Hepatic stellate cell (primary cell): ENCODE measurements around the gene L2HGDH.
"Not testable (repeated sequence)": the region's sequence is repeated elsewhere in the genome, so short reads cannot be mapped to it uniquely, and the experiment has no call there.

ENCODE experiments used
- DNase-seq: peaks from one replicate; pipeline ENCODE4 v3.0.0; 2011; ENCODE audit warnings: low spot score

L2HGDH gene

DNA sequence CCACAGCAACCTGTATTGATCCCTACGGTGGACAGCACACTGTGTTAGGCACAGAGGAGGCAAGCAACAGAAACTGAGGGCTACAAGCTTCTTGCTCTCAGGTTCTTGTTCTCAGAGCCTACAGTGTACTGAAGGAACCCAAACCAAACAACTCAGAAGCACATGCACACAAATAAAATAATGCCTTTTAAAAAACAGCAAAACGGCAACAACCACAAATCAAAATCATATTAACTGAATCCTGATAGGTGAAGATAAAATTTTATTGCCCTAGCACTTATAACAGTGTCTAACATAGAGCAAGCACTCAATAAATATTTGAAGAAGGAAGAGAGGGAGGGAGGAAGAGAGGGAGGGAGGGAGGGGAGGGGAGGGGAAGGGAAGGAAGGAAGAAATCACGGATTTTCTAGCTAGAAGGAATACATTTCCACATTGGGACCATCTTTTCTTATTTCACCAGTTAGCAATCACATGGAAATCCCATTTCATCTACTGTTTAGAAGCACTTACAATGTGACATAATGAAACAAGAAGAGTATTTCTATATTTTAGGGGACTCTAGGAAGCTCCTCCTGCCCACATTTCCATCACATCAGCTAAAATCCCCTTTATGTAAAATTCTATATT lies 27.3 kb upstream of the L2HGDH start:
- DNase-seq = no peak

DNA sequence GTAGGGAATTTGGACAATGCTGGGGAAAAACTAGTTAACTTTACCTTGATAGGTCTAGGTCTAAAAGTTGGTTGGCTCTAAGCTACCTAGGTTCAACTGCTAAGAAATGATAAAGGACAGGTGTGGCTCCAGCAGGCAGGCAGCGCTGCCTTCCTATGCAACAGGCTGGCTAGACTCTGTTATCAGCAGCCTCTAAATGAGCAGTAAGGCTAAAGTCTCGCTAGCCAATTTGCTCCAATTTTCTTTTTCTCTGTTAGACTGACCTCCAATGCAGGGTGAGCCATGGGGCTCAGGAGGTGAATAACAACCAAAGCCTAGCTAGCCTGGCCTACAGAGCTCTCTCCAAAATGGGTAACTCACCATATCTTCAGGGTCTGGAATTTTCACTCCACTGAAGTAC lies 26.6 kb upstream of the L2HGDH start:
- no peak for DNase-seq

DNA sequence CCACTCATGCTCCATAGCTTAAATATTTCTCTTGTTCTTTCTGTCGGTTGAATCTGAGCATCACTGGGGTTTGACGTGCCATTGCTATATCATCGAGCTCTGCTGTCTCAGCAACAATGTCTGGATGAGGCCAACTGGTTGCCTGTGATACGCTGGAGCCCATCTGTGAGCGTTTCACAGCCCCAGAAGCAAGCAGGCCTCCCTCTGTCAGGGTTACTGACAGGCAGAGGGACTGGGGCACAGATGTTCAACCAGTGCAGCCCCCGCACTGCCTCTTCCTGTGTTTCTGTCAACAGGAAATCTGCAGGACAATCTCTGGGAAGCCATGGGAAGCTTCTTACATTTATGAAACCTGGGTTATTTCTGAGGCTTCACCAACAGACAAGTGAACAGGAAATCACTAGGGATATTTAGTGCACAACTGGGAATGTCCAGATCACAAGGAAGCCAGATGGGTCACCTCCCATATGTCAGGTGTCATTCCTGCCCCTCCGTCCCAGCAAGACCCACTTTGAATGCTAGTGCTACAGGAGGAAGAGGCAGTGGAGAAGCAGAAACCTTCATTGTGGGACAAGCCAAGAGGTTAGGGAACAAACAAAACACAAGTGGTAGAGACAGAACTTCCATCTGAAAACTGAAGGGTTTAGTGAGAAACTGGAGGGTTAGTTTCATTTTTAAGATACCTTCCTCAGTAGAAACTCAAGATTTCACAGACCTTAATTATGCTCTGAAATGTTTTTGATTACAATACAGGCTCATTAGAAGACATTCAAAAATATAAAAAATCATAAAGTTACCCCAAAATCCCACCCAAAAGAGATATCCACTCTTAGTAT lies 24.2 kb upstream of the L2HGDH start:
- no peak for DNase-seq

DNA sequence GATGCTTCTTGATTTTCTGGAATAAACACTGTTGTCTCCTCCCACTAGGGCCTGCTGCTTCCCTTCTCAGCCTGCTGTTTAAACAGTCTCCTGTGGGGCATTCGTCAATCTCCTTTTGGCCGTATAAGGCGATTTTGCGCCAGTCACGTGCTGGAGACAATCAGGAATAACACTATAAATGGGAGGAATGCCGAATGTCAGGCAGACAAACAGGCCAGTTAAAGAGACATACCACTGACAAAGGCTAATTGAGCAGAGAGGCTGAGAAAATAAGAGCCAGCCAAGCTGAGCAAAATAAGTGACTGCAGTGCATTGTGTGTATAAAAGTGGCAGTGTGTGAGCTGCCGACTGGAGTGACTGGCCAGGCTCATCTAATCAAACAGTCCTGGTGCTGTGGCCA lies 23.4 kb upstream of the L2HGDH start:
- DNase-seq = peak; percentile 42

DNA sequence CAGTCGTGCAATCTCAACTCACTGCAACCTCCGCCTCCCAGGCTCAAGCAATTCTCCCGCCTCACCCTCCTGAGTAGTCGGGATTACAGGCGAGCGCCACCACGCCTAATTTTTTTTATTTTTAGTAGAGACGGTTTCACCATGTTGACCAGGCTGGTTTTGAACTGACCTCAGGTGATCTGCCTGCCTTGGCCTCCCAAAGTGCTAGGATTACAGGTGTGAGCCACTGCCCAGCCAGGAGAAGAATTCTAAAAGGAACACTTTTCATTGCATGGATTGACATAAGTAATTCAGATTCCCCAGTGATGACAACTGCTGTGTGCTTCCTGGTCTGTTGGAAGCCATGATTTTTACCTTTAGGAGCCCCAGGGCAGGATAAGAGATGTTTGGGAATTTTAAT lies 22.2 kb upstream of the L2HGDH start:
- no peak for DNase-seq

DNA sequence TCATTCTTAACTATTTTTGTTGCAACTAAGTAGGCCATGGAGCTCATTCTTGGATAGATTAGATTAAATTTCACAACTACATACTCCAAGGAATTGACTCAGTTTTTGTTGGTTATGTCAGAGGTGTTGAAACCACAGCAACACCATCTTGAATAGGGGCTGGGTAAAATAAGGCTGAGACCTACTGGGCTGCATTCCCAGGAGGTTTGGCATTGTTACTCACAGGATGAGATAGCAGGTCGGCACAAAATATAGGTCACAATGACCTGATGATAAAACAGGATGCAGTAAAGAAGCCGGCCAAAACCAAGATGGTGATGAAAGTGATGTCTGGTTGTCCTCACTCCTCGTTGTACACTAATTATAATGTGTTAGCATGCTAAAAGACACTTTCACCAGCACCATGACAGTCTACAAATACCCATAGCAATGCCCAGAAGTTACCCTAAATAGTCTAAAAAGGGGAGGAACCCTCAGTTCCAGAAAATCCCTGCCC lies 21.0 kb upstream of the L2HGDH start:
- DNase-seq = no peak

DNA sequence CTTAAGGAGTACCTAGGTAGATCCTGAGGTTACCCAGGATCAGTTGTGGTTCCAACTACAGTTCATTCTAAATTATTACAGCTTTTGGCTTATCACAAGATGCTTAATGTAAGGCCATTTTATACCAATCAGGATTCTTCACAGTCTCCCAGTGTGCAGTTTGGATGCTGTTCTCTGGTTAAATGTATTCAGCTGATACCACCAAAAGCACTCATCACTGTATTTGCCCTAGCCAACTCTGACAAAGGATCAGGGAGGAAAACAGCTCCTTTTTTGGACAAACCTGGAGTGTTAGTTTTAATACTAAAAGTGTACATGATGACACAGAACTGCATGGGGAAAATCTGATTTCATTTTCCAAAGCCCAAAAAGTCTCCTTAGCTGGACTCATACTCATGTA lies 19.6 kb upstream of the L2HGDH start:
- DNase-seq = no peak

DNA sequence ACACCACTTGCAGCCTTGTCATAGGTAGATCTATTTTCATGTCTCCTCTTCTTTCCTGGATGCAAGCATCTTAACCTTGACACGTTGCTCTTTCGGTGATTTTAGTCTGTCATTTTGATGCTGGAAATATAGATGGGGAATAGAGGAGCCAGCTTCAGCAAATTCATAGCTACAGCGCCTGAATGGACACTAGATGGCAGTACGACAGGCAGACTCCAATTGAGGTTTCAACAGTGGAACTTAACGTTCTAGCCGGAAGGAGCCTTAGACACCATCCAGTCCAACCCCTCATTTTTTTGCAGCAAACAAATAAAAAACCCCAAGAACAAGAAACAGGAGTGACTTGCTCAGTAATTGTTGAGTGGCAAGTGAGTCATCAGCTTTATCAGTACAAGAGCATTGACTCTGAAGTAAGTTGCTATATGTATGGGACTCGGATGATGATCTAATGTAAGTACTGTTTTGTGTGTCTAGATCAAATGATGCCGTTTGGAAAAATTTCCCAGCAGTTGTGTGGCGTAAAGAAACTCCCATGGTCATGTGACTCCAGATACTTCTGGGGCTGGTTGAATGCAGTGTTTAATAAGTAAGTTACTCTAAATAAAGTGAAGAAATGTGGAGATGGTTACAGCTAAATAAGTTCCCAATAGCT lies 9.1 kb upstream of the L2HGDH start:
- DNase-seq = peak; percentile 74

DNA sequence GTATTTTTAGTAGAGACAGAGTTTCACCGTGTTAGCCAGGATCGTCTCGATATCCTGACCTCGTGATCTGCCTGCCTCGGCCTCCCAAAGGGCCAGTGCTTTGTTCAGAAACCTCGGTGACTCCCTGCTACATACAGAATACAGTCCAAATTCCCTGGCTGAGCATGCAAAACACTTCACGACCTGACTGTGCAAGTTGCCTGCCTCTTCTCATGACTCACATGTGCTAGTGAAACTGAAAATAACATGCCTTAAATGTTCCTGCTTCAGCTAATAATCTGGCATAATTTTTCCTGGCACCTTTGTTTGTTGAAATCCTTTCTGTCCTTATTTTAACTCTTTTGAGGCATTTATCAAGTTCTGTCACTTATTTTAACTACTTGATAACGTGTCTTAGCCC lies 8.3 kb upstream of the L2HGDH start:
- peak; percentile 41 for DNase-seq

DNA sequence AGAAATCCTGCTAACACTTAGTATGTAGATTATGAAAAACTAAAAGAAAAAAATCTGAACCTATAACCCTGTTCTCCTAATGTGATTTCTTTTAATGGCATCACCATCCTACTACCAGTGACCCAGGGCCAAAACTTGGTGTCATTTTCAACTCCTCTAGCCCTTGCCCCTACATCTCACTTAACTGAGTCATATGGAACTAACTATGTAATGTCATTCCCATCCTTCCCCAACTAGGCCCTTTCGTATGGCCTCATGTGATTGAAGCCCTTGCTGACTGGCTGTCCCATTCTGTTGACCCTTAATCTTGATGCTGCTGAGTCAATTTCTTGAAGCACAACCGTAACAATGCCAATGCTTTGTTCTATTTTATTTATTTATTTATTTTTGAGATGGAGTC lies 7.7 kb upstream of the L2HGDH start:
- DNase-seq = no peak

DNA sequence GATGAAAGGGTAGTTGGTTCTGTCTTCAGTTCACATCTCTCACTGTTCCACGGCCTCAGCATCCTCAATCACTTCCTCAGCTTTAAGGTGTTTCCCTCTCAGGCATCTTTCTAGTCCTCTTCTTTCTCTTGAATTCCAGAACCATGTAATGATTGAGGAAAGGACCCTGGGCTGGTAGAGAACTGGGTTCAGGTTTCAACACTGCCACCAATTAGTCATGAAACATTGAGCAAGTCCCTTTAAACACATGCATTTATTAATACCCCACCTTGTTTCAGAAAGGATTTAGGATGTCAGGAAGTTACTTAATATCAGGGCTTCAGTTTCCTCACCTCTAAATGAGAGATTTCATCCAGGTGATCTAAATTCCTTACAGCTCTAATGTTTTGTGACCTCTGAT lies 7.3 kb upstream of the L2HGDH start:
- no peak for DNase-seq

DNA sequence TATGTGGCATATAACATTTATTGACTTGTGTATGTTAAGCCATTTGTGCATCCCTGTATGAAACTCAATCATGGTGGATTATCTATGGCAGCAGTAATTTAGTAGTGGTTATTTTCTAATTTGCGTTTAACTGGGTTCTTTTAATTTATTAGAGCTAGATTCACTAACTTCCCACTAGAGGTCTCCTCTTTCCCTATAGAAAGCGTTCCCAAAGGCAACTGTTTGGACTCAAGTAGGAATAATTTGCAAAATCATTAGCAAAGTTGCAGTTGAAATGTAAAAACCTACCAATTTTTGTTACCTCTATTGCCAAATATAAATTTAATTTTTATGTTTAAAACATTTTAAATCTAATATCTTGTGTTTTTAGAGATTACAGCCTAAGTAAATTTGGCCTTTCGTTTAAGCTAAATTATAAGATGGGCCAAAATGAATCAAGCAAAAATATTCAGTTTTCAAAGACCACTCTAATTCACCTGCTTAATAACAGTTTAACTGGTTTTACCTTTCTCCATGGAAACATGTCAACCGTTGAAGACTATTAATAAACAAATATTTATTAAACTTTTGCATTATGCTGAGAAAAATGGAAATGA lies 6.1 kb upstream of the L2HGDH start:
- DNase-seq = peak; percentile 40

DNA sequence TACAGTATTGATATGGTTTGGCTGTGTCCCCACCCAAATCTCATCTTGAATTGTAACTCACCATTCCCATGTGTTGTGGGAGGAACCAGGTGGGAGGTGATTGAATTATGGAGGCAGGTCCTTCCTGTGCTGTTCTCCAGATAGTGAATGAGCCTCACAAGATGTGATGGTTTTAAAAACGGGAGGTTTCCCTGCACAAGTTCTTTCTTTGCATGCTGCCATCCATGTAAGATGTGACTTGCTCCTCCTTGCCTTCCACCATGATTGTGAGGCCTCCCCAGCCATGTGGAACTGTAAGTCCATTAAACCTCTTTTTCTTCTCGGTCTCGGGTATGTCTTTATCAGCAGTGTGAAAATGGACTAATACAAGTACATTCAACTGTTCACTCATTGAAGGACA lies 2.1 kb upstream of the L2HGDH start:
- DNase-seq = not testable (repeated sequence)

DNA sequence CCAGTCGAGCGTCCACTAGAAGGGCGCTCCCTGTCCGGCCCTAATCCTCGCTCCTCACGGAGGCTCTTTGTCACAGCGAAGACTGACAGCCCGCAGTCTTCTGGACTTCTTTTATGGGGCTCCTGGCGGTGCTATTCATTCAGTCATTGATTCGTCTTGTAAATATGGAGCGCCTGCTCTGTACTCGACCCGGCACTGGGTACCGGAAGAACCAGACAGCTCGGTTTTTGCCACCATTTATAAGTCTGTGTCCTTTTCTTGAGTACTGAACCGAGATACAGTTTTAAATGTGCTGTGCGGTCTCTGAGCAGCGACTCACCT lies 665 bp upstream of the L2HGDH start:
- DNase-seq = no peak

DNA sequence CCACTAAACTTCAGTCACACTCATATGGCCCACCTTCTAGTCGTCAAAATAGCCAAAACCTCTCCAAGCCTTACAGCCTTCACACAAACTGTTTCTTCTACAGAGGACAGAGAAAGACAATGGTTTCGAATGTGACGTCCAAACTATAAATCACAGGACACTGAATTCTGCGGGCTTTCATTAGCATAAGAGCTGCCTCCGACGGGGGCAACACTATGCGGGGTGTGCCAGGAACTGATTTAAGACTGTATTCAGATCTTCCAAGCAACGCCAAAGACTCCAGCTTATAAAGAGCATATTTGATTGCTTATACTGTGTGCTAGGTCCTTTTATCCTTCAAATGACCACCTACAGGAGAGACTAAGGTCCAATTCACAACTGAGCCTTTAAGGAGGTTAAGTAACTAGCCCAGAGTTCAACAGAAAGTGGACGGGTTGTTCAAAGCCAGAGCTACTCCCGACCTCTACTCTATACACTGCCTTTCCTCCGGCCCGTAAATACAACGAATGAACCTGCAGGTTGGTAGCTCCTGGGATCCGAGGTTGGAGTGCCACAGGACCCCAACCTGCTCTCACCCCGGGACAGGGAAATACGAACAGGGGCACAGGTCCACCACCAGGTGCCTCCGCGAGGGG lies 575 bp downstream of the L2HGDH start:
- DNase-seq = peak; percentile 9

DNA sequence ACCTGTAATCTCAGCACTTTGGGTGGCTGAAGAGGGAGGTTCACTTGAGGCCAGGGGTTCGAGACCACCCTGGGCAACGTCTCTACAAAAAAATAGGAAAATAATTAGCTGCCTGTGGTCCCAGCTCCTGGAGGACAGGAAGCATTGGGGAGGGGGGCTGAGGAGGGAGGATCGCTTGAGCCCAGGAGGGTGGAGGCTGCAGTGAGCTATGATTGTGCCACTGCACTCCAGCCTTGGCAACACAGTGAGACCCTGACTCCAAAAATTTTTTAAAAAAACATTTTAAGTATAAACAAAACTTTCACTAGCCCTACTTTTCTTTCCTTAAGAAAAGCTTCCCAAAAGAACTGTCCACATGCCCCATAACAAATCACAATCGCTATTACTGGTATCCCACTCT lies 1.6 kb downstream of the L2HGDH start:
- DNase-seq = no peak

DNA sequence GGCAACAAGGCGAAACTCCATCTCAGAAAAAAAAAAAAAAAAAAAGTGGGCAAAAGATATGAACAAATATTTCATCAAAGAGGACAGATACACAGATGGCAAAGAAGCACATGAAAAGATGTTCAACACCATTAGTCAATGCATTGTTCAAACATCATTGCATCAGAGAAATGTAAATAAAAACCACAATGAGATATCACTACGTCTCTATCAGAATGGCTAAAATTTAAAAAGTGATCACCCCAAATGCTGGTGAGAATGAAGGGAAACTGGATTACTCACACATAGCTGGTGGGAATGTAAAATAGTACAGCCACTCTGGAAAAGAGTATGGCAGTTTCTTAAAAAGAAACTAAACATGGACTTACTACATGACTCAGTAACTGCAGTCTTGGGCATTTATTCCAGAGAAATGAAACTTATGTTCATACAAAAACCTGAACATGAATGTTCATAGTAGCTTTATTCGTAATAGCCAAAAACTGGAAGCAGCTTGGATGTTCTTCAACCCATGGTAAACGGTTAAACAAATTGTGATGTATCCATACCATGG lies 3.6 kb downstream of the L2HGDH start:
- DNase-seq = no peak

DNA sequence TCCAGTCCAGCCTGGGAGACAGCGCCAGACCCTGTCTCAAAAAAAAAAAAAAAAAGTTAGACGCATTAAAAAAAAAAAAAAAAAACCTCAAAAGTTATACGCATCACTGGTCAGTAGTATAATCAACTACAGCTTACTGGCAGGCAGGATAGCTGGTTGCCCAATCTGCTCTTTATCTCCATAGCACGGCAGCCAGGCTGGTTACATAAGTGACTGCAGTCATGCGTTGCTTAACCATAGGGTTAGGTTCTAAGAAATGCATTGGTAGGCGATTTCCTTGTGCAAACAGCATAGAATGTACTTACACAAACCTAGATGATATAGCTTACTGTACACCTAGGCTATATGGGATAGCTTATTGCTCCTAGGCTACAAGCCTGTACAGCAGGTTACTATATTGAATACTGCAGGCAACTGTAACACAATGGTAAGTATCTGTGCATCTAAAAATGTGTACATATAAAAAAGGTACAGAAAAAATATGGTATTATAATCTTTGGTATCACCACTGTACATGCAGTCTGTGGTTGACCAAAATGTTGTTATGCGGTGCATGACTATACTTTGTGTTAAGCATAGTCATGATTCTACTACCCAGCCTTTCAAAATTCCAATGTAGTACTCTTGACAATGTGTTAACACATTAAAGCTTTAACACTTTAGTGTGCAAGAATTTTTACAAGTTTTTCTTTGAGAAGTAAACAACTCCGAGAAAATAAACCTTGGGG lies 8.1 kb downstream of the L2HGDH start:
- no peak for DNase-seq

DNA sequence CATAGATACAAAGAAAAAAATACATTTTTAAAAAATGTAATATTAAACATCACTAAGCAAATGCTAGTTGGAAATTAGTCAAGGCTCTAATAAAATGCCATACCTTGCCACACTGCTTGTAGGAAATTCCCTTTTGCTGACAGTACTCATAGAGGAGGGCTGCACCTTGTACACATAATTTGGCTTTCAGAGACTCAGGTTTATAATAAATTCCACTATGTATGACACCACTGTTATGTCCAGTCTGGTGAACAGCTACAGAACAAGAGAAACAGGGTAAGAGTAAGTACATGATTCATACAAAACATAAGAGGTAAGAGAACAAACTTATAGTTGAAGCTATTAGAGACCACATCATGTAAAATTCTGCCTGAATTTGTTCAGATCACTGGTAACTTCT lies 10.1 kb downstream of the L2HGDH start:
- DNase-seq = no peak

DNA sequence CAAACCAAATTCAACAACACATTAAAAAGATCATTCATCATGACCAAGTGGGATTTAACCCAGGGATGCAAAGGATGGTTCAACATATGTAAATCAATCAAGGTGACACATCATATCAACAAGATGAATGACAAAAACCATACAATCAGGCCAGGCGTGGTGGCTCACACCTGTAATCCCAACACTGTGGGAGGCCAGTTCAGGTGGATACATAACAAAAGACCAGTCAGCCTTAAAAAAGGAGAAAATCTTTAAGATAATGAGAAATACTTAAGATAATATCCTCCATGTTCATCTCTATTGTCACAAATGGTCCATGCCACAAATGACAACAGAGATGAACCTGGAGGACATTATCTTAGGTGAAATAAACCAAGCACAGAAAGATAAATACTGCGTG lies 12.4 kb downstream of the L2HGDH start:
- no peak for DNase-seq

DNA sequence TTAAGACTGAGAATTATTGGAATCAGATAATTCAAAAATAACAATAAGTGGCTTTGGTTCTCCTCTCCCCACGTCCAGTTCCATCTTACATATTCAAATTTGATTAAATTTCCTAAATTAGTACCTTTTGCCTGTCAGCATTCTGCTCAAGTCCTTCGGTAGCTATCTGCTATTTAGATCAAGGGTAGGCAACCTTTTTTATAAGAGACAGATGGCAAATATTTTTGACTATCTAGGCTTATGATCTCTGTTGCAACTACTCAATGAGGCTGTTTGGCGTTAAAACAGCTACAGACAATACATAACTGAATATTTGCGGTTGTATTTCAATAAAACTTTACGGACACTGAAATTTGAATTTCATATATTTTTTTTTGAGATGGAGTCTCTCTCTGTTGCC lies 21.7 kb downstream of the L2HGDH start:
- DNase-seq = no peak

DNA sequence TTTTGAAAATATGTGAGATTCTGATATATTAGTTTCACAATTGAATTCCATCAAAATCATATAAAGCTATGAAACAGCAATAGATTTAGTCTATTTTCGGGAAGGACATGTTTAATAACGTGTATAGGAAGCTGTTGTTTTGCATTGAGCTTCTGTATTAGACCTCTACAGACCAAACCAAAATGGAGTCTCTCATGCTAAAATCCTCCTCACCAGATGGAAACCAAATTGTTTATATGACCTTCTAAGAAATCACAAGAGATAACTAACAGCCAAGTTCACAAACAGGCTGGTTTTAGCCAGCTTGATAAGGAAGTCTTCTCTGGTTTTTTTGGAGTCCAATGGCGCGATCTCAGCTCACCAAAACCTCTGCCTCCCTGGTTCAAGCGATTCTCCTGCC lies 23.9 kb downstream of the L2HGDH start:
- DNase-seq = no peak
